Esophagus muscularis mucosa (tissue), 4 donors: Measurements from ENCODE around the gene PRIMA1.

Experiments used
- CTCF ChIP-seq, 3 experiments: fragments of 200-600 bp in 2 of 3; fragments of 450-650 bp in 1 of 3; sonication (generic) in 2 of 3; IDR thresholded peaks; one replicate each; pipeline ENCODE4 v1.5.1; 2017 to 2019; ENCODE audit warnings: antibody characterized with exemption in 3 of 3, mild to moderate bottlenecking in 2 of 3, moderate library complexity in 1 of 3
- EP300 ChIP-seq: sonication (generic); formaldehyde crosslinking; IDR thresholded peaks from one replicate; pipeline ENCODE4 v1.6.1; 2017; ENCODE audit warnings: antibody characterized with exemption
- POLR2A ChIP-seq: fragments of 450-650 bp; IDR thresholded peaks from one replicate; pipeline ENCODE4 v1.6.1; 2017; ENCODE audit warnings: antibody characterized with exemption, moderate library complexity, mild to moderate bottlenecking, low read depth
- POLR2AphosphoS5 ChIP-seq, 2 donors: sonication (generic); formaldehyde crosslinking; IDR thresholded peaks; one replicate each; pipeline ENCODE4 v1.6.1; 2017; ENCODE audit warnings: antibody characterized with exemption in 2 of 2

DNA sequence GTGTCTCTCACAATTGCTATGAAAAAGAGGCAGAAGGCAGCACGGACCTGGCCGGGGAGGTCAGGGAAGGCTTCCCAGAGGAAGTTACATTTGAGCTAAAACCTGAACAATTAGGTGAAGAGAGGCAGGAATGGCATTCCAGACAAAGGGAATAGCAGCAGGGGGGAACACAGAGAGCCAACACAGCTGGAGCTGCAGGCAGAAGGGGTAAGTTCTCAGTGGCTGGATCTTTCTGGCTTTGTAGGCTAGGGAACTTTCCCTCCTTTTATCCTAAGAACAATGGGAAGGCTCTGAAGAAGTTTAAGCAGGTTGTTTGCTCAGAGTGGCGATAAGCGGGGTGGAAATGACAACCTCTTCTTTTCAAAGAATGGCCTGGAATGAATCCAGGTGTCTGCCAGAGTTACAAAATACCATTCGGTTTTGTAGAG is 100.0 kb downstream of the PRIMA1 start:
- TF ChIP-seq CTCF (IDR thresholded peaks at IDR 0.05): no peak
- no peak for TF ChIP-seq POLR2AphosphoS5 (IDR thresholded peaks at IDR 0.05)
- no peak for TF ChIP-seq POLR2A
- no peak for TF ChIP-seq EP300
